Transverse colon (tissue), 3 donors: ENCODE data around the gene LAMA2.

Experiments used
- POLR2A ChIP-seq: fragments of 450-650 bp; IDR thresholded peaks from one replicate; pipeline ENCODE4 v1.6.1; 2016; ENCODE audit warnings: antibody characterized with exemption, mild to moderate bottlenecking, moderate library complexity
- TF ChIP-seq, protein P1 (sequence below), 5 experiments: fragments of 200-600 bp in 3 of 5; fragments of 450-650 bp in 2 of 5; sonication (generic) in 3 of 5; IDR thresholded peaks; 1 replicate in 2 of 5; 2 replicates in 3 of 5; pipeline ENCODE4 v1.5.1; 2016 to 2017; ENCODE audit warnings: antibody characterized with exemption in 5 of 5, inconsistent platforms in 3 of 5, mild to moderate bottlenecking in 2 of 5, moderate library complexity in 1 of 5

GRCh38 chr6:129257196-129257595, 374.3 kb downstream of the LAMA2 start:
- TF ChIP-seq, protein P1, sequence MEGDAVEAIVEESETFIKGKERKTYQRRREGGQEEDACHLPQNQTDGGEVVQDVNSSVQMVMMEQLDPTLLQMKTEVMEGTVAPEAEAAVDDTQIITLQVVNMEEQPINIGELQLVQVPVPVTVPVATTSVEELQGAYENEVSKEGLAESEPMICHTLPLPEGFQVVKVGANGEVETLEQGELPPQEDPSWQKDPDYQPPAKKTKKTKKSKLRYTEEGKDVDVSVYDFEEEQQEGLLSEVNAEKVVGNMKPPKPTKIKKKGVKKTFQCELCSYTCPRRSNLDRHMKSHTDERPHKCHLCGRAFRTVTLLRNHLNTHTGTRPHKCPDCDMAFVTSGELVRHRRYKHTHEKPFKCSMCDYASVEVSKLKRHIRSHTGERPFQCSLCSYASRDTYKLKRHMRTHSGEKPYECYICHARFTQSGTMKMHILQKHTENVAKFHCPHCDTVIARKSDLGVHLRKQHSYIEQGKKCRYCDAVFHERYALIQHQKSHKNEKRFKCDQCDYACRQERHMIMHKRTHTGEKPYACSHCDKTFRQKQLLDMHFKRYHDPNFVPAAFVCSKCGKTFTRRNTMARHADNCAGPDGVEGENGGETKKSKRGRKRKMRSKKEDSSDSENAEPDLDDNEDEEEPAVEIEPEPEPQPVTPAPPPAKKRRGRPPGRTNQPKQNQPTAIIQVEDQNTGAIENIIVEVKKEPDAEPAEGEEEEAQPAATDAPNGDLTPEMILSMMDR (IDR thresholded peaks at IDR 0.05): no peak
- TF ChIP-seq POLR2A: no peak
